ENCODE measurements around the gene CD63. TPM values are rescaled to one million over a fixed set of nuclear protein-coding genes. Genes with fewer than 3 reads are reported as not detected.

Gene CD63
- total RNA-seq, 4 donors from 2014 or later = 500 to 856 (median 792) TPM

GRCh38 chr12:55703288-55703687 is 25.5 kb downstream of the CD63 start:
- ATAC-seq = peak; percentile 54
- Histone ChIP-seq H3K27ac (peak overlapping the region; percentile 86 to 97 (median 96)), H3K4me3 (peak overlapping the region; percentile 83 to 85)

GRCh38 chr12:55702861-55703260 is 25.9 kb downstream of the CD63 start:
- H3K36me3 ChIP-seq = peaks cover 0 to 42% of the 10 kb centered on the region in 2 donors
- peak overlapping the region in 1 of 2 donors; percentile 85 for H3K4me3 ChIP-seq
- no peaks in the 10 kb centered on the region for H3K27me3 ChIP-seq
- TF ChIP-seq POLR2A (IDR thresholded peaks at IDR 0.05) (no peak), EP300 (IDR thresholded peaks at IDR 0.05) (no peak), POLR2AphosphoS5 (IDR thresholded peaks at IDR 0.05) (no peak), CTCF (IDR thresholded peaks at IDR 0.05) (no peak)
- 68 to 71% methylated on average over 1 to 6 of the region's 8 CpGs for WGBS, 2 donors (ENCODE audit: low coverage in 1 of 2)
- peaks cover 0 to 90% (median 2%) of the 10 kb centered on the region in 3 donors for H3K4me1 ChIP-seq
- ATAC-seq = no peak
- H3K27ac ChIP-seq = peak overlapping the region; percentile 7 to 97 (median 91)
- H3K9me3 ChIP-seq = no peaks in the 10 kb centered on the region

More at GRCh38 chr12:55703288-55703687, 25.5 kb downstream of the CD63 start:
- TF ChIP-seq CTCF (IDR thresholded peaks at IDR 0.05) = no peak
- TF ChIP-seq POLR2AphosphoS5 (IDR thresholded peaks at IDR 0.05) = peak; percentile 83
- no peak for TF ChIP-seq EP300 (IDR thresholded peaks at IDR 0.05)
- Histone ChIP-seq H3K36me3 (peaks cover 0 to 38% of the 10 kb centered on the region in 2 donors), H3K4me1 (peaks cover 0 to 93% (median 2%) of the 10 kb centered on the region in 3 donors), H3K27me3 (no peaks in the 10 kb centered on the region), H3K9me3 (no peaks in the 10 kb centered on the region)
- 60% methylated on average over 1 of the region's 2 CpGs; no CpG with 5 or more reads in 1 of the 2 donors for WGBS, 2 donors (ENCODE audit: low coverage in 1 of 2)

GRCh38 chr12:55700255-55701018 is 28.4 kb downstream of the CD63 start:
- Histone ChIP-seq H3K36me3 (peaks cover 0 to 67% of the 10 kb centered on the region in 2 donors), H3K9me3 (no peaks in the 10 kb centered on the region), H3K4me3 (no peak overlapping the region), H3K4me1 (peaks cover 0 to 65% (median 2%) of the 10 kb centered on the region in 3 donors), H3K27ac (peak overlapping the region in 3 of 4 donors; percentile 44 to 96 (median 46)), H3K27me3 (no peaks in the 10 kb centered on the region)
- 63 to 80% methylated on average over 1 to 6 of the region's 21 CpGs for WGBS, 2 donors (ENCODE audit: low coverage in 1 of 2)
- no peak for TF ChIP-seq POLR2AphosphoS5 (IDR thresholded peaks at IDR 0.05)
- TF ChIP-seq POLR2A (IDR thresholded peaks at IDR 0.05) = no peak
- no peak for TF ChIP-seq CTCF (IDR thresholded peaks at IDR 0.05)
- no peak for ATAC-seq

GRCh38 chr12:55699471-55700055 is 29.2 kb downstream of the CD63 start:
- Histone ChIP-seq H3K27me3 (no peaks in the 10 kb centered on the region), H3K27ac (peak overlapping the region in 3 of 4 donors; percentile 44 to 96 (median 47)), H3K36me3 (peaks cover 0 to 75% of the 10 kb centered on the region in 2 donors), H3K9me3 (no peaks in the 10 kb centered on the region), H3K4me3 (no peak overlapping the region), H3K4me1 (peaks cover 0 to 59% (median 2%) of the 10 kb centered on the region in 3 donors)
- ATAC-seq = no peak
- TF ChIP-seq EP300 (IDR thresholded peaks at IDR 0.05) (no peak), CTCF (IDR thresholded peaks at IDR 0.05) (no peak)
- WGBS, 2 donors (ENCODE audit: low coverage in 1 of 2) = 43 to 60% methylated on average over 1 to 4 of the region's 5 CpGs
